GM12865 (cell line): ENCODE results near the gene KCNQ5.
A peak's percentile ranks its signal among the peaks of the same experiment; 100 is the strongest.
"Not testable (repeated sequence)": the region's sequence is repeated elsewhere in the genome, so short reads cannot be mapped to it uniquely, and the experiment has no call there.

Experiments
- DNase-seq: peaks from one replicate; pipeline ENCODE4 v3.0.0; 2010; ENCODE audit warnings: low read depth
- H3K4me3 ChIP-seq: 2 replicates; pipeline ENCODE4 v1.5.1; 2011; ENCODE audit warnings: mild to moderate bottlenecking, low read depth, low read length, control low read depth
- TF ChIP-seq, protein P1 (sequence below): IDR thresholded peaks from 2 replicates; pipeline ENCODE4 v1.5.1; 2011; ENCODE audit warnings: low read length, control low read depth, low read depth, inconsistent platforms; ENCODE audit not compliant: insufficient read depth; ENCODE audit errors: missing control alignments

The KCNQ5 gene

DNA sequence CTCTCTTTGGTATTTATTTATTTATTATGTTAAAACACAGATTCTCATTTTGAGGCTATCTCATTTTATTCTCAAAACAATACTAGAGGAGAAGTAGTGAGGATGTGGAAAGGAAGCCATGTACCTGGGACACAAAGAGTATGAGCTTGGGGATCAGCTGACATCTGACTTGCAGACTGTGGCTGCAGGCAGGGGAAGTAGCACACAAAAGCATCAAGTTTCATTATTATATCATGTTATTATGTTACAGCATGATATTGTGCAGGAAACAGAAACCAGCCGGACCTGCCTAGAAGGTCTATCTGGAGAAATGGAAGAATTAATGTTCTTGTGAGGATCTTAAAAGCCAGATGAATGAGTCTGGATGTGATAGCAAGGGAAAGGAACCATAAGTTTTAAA lies 355.2 kb downstream of the KCNQ5 start:
- no peak overlapping the region for H3K4me3 ChIP-seq
- TF ChIP-seq, protein P1, sequence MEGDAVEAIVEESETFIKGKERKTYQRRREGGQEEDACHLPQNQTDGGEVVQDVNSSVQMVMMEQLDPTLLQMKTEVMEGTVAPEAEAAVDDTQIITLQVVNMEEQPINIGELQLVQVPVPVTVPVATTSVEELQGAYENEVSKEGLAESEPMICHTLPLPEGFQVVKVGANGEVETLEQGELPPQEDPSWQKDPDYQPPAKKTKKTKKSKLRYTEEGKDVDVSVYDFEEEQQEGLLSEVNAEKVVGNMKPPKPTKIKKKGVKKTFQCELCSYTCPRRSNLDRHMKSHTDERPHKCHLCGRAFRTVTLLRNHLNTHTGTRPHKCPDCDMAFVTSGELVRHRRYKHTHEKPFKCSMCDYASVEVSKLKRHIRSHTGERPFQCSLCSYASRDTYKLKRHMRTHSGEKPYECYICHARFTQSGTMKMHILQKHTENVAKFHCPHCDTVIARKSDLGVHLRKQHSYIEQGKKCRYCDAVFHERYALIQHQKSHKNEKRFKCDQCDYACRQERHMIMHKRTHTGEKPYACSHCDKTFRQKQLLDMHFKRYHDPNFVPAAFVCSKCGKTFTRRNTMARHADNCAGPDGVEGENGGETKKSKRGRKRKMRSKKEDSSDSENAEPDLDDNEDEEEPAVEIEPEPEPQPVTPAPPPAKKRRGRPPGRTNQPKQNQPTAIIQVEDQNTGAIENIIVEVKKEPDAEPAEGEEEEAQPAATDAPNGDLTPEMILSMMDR, result no peak
- peak; percentile 48 for DNase-seq

- DNase-seq, H3K4me3 ChIP-seq: not testable (repeated sequence)
These were observed 356.9 kb downstream of the KCNQ5 start for GRCh38 chr6:72978808-72979207.

DNA sequence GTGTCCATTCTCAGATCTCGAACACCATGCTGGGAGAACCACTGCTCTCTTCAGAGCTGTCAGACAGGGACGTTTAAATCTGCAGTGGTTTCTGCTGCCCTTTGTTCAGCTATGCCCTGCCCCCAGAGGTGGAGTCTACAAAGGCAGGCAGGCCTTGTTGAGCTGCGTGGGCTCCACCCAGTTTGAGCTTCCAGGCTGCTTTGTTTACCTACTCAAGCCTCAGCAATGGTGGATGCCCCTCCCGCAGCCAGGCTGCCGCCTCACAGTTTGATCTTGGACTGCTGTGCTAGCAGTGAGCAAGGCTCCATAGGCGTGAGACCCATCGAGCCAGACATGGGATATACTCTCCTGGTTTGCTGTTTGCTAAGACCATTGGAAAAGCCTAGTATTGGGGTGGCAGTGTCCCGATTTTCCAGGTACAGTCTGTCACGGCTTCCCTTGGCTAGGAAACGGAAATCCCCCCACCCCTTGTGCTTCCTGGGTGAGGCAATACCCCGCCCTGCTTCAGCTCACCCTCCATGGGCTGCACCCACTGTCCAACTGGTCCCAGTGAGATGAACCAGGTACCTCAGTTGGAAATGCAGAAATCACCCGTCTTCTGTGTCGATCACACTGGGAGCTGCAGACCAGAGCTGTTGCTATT lies 362.4 kb downstream of the KCNQ5 start:
- DNase-seq, H3K4me3 ChIP-seq: not testable (repeated sequence)

- TF ChIP-seq, protein P1, result no peak
- no peak overlapping the region for H3K4me3 ChIP-seq
- no peak for DNase-seq
These were observed 363.3 kb downstream of the KCNQ5 start for GRCh38 chr6:72984981-72985665.

GRCh38 chr6:72987301-72987700 lies 365.4 kb downstream of the KCNQ5 start:
- no peak for DNase-seq

GRCh38 chr6:72999995-73000394 lies 378.1 kb downstream of the KCNQ5 start:
- TF ChIP-seq, protein P1, result no peak
- no peak for DNase-seq
- H3K4me3 ChIP-seq, result no peak overlapping the region

More at GRCh38 chr6:72987301-72987700, 365.4 kb downstream of the KCNQ5 start:
- TF ChIP-seq, protein P1, result no peak
- H3K4me3 ChIP-seq, result no peak overlapping the region

DNA sequence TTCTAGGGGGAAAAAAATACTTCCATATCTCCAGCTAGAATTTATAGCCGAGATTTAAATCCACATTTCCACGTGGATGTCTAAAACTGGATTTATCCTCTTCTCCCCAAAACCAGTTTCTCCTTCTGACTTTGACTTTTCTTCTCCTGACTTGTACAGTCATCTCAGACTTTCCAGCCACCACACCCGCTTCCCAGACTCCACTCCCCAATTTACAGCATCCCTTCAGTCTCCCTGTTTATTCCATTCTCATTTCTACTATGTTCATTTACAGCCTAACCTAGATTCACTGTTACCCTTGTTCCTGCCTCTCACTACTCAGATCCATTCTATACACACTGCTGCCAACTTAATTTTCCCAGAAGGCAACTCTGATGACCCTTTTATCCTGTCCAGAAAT lies 378.6 kb downstream of the KCNQ5 start:
- no peak overlapping the region for H3K4me3 ChIP-seq
- TF ChIP-seq, protein P1, result no peak

GRCh38 chr6:73002588-73002987 lies 380.7 kb downstream of the KCNQ5 start:
- no peak overlapping the region for H3K4me3 ChIP-seq
- TF ChIP-seq, protein P1, result no peak
- no peak for DNase-seq

More for the DNA sequence above, 378.6 kb downstream of the KCNQ5 start:
- DNase-seq, result no peak
